Tibial artery (tissue), 4 donors: ENCODE results near the gene SAV1.

ENCODE experiments used
- DNase-seq, 2 donors: peaks; one replicate each; pipeline ENCODE4 v3.0.0-alpha.2; 2019
- H3K27ac ChIP-seq, 2 donors: fragments of 200-600 bp; sonication (generic) in 1 of 2; 1 replicate in 1 of 2; 2 replicates in 1 of 2; pipeline ENCODE4 v1.5.1; 2018 to 2019; ENCODE audit warnings: mild to moderate bottlenecking in 1 of 2
- H3K27me3 ChIP-seq, 2 donors: fragments of 200-600 bp; sonication (generic) in 1 of 2; one replicate each; pipeline versions ENCODE4 v1.5.1 to v1.6.0; 2016 to 2019
- H3K36me3 ChIP-seq, 3 donors: fragments of 200-600 bp; sonication (generic) in 2 of 3; one replicate each; pipeline ENCODE4 v1.5.1; 2016 to 2019; ENCODE audit warnings: mild to moderate bottlenecking in 2 of 3
- H3K4me1 ChIP-seq, 4 donors: fragments of 200-600 bp; sonication (generic) in 2 of 4; 1 replicate in 3 of 4; 2 replicates in 1 of 4; pipeline ENCODE4 v1.5.1; 2016 to 2019
- H3K4me3 ChIP-seq, 2 donors: fragments of 200-600 bp; sonication (generic) in 1 of 2; 1 replicate in 1 of 2; 2 replicates in 1 of 2; pipeline ENCODE4 v1.5.1; 2018 to 2019; ENCODE audit warnings: mild to moderate bottlenecking in 2 of 2
- H3K9me3 ChIP-seq, 3 donors: fragments of 200-600 bp; sonication (generic) in 1 of 3; one replicate each; pipeline ENCODE4 v1.5.1; 2016 to 2019
- CTCF ChIP-seq, 2 experiments: fragments of 200-600 bp in 1 of 2; fragments of 450-650 bp in 1 of 2; IDR thresholded peaks; one replicate each; pipeline ENCODE4 v1.5.1; 2017 to 2019; ENCODE audit warnings: antibody characterized with exemption in 2 of 2, mild to moderate bottlenecking in 1 of 2, moderate library complexity in 1 of 2
- intact Hi-C: fragments of 100-400 bp; cut with DNase I; formaldehyde crosslinking; loops from one replicate; pipeline ENCODE4 v1.15.0; 2023; ENCODE audit warnings: low total_unique reads

The SAV1 gene

DNA sequence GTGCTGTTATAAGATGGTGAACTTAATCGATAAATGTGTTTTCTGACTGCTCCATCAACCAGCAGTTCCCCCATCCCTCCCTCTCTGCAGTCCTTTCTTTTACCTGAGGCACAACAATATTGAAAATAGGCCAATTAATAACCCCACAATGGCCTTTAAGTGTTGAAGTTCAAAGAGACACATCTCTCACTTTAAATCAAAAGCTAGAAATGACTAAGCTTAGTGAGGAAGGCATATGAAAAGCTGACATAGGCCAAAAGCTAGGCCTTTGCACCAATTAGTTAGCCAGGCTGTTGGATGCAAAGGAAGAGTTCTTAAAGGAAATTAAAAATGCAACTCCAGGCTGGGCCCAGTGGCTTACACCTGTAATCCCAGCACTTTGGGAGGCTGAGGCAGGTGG is 43.7 kb downstream of the SAV1 start:
- Histone ChIP-seq H3K4me1 (no peaks in the 10 kb centered on the region), H3K36me3 (peaks cover 18 to 51% (median 25%) of the 10 kb centered on the region in 3 donors), H3K27me3 (no peaks in the 10 kb centered on the region), H3K4me3 (no peak overlapping the region), H3K9me3 (no peaks in the 10 kb centered on the region), H3K27ac (no peak overlapping the region)
- no peak for DNase-seq
- no peak for TF ChIP-seq CTCF (IDR thresholded peaks at IDR 0.05)
- intact Hi-C loops = no loop called here

DNA sequence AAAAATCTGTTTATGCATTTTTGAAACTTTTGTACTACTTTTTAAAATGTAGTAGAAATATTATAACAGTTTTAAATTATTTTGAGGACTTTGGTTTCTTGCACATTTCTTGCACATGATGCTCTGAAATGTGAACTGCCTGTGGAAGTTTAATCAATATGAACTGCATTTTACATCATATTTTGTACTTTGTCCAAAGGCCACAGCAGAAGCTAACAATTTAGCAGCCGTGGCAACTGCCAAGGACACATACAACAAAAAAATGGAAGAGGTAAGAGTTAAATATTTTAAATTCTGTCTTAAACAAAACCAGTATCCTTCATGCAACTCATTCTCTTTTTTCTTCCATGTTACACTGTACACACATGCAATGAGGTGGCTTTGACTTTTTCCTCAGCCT is 45.1 kb downstream of the SAV1 start:
- intact Hi-C loops = no loop called here
- Histone ChIP-seq H3K9me3 (no peaks in the 10 kb centered on the region), H3K4me1 (no peaks in the 10 kb centered on the region), H3K36me3 (peaks cover 6 to 42% (median 17%) of the 10 kb centered on the region in 3 donors), H3K27me3 (no peaks in the 10 kb centered on the region), H3K4me3 (no peak overlapping the region), H3K27ac (no peak overlapping the region)
- TF ChIP-seq CTCF (IDR thresholded peaks at IDR 0.05) = no peak
- DNase-seq = no peak

- Histone ChIP-seq H3K27ac (no peak overlapping the region), H3K4me1 (no peaks in the 10 kb centered on the region), H3K36me3 (peaks cover 11 to 46% (median 18%) of the 10 kb centered on the region in 3 donors), H3K9me3 (no peaks in the 10 kb centered on the region), H3K4me3 (no peak overlapping the region), H3K27me3 (no peaks in the 10 kb centered on the region)
- intact Hi-C loops = no loop called here
- TF ChIP-seq CTCF (IDR thresholded peaks at IDR 0.05) = no peak
- DNase-seq = no peak
These were observed 47.8 kb downstream of the SAV1 start for GRCh38 chr14:50620341-50620740.

DNA sequence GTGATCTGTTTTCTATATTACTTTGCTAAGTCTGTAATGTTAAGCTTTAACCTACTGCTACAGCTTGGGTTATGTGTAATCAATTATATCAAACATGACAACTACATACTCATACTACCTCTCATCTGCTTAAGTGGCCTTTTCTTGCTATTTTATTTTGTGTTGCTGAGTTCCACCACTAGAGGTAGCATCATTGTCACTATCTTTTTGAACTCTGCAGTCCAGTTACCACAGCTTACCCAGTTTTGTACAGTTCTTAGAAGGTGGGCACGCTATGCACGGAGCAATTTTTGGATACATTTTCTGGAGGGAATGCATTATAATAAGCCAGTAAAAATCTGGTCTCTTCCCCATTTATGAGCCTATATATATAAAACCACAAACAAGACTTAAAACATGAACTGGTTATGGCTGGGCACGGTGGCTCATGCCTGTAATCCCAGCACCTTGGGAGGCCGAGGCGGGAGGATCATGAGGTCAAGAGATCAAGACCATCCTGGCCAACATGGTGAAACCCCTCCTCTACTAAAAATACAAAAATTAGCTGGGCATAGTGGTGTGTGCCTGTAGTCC is 48.5 kb downstream of the SAV1 start:
- no peak for DNase-seq

GRCh38 chr14:50616275-50616674 is 51.8 kb downstream of the SAV1 start:
- no peaks in the 10 kb centered on the region for H3K4me1 ChIP-seq
- no peaks in the 10 kb centered on the region for H3K27me3 ChIP-seq
- no peak overlapping the region for H3K27ac ChIP-seq
- no peak for TF ChIP-seq CTCF (IDR thresholded peaks at IDR 0.05)
- intact Hi-C loops = loop anchor here (5.0 kb wide), 1 partner anchor 101 kb away; no protein-coding TSS in a partner anchor
- no peaks in the 10 kb centered on the region for H3K9me3 ChIP-seq
- H3K36me3 ChIP-seq = peaks cover 6 to 40% (median 26%) of the 10 kb centered on the region in 3 donors
- no peak overlapping the region for H3K4me3 ChIP-seq
- no peak for DNase-seq

More for the DNA sequence above, 48.5 kb downstream of the SAV1 start:
- Histone ChIP-seq H3K9me3 (no peaks in the 10 kb centered on the region), H3K27ac (no peak overlapping the region), H3K36me3 (peaks cover 11 to 41% (median 22%) of the 10 kb centered on the region in 3 donors), H3K27me3 (no peaks in the 10 kb centered on the region), H3K4me3 (no peak overlapping the region), H3K4me1 (no peaks in the 10 kb centered on the region)
- TF ChIP-seq CTCF (IDR thresholded peaks at IDR 0.05) = peak; percentile 48 to 57
- intact Hi-C loops = loop anchor here (5.0 kb wide), 1 partner anchor 98 kb away; no protein-coding TSS in a partner anchor
